ENCODE results near the gene MICU1.

GRCh38 chr10:72508033-72508432 is 117.8 kb downstream of the MICU1 start:
- TF ChIP-seq, protein P1, sequence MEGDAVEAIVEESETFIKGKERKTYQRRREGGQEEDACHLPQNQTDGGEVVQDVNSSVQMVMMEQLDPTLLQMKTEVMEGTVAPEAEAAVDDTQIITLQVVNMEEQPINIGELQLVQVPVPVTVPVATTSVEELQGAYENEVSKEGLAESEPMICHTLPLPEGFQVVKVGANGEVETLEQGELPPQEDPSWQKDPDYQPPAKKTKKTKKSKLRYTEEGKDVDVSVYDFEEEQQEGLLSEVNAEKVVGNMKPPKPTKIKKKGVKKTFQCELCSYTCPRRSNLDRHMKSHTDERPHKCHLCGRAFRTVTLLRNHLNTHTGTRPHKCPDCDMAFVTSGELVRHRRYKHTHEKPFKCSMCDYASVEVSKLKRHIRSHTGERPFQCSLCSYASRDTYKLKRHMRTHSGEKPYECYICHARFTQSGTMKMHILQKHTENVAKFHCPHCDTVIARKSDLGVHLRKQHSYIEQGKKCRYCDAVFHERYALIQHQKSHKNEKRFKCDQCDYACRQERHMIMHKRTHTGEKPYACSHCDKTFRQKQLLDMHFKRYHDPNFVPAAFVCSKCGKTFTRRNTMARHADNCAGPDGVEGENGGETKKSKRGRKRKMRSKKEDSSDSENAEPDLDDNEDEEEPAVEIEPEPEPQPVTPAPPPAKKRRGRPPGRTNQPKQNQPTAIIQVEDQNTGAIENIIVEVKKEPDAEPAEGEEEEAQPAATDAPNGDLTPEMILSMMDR (IDR thresholded peaks at IDR 0.05), result no peak
- TF ChIP-seq POLR2A (IDR thresholded peaks at IDR 0.05), result no peak
